Stimulated activated naive CD4-positive, alpha-beta T cell (primary cell): Measurements from ENCODE around the gene SORCS2.

ENCODE experiments used
- DNase-seq, 6 experiments: peaks; one replicate each; lab custom pipeline; 2025; lab: John Stamatoyannopoulos, UW

SORCS2 gene

GRCh38 chr4:7780751-7781348 is 588.5 kb downstream of the SORCS2 start:
- DNase-seq = no peak

GRCh38 chr4:7781366-7781765 is 589.0 kb downstream of the SORCS2 start:
- no peak for DNase-seq

GRCh38 chr4:7781993-7782392 is 589.7 kb downstream of the SORCS2 start:
- no peak for DNase-seq

- DNase-seq = no peak
Observed at GRCh38 chr4:7782783-7783182, 590.4 kb downstream of the SORCS2 start.

GRCh38 chr4:7783541-7783940 is 591.2 kb downstream of the SORCS2 start:
- DNase-seq = no peak

GRCh38 chr4:7784131-7784870 is 592.0 kb downstream of the SORCS2 start:
- DNase-seq = no peak

GRCh38 chr4:7785017-7785416 is 592.7 kb downstream of the SORCS2 start:
- no peak for DNase-seq

- DNase-seq = no peak
Observed at GRCh38 chr4:7786040-7786439, 593.7 kb downstream of the SORCS2 start.

GRCh38 chr4:7786517-7786916 is 594.2 kb downstream of the SORCS2 start:
- DNase-seq = no peak

- DNase-seq = no peak
Observed at GRCh38 chr4:7787067-7787466, 594.7 kb downstream of the SORCS2 start.

GRCh38 chr4:7787681-7788141 is 595.4 kb downstream of the SORCS2 start:
- no peak for DNase-seq

- DNase-seq = no peak
Observed at GRCh38 chr4:7788193-7788592, 595.9 kb downstream of the SORCS2 start.

- no peak for DNase-seq
Observed at GRCh38 chr4:7788694-7789425, 596.5 kb downstream of the SORCS2 start.

GRCh38 chr4:7790023-7790422 is 597.7 kb downstream of the SORCS2 start:
- DNase-seq = no peak

- no peak for DNase-seq
Observed at GRCh38 chr4:7790999-7791398, 598.7 kb downstream of the SORCS2 start.
